H9 (cell line): ENCODE data around the gene UGT1A8. TPM values are rescaled to one million over a fixed set of nuclear protein-coding genes. Genes with fewer than 3 reads are reported as not detected.
A peak's percentile ranks its signal among the peaks of the same experiment; 100 is the strongest.

Experiments
- DNase-seq: peaks from one replicate; pipeline ENCODE4 v3.0.0-alpha.2; 2017
- H2AFZ ChIP-seq: one replicate; pipeline ENCODE4 v1.6.1; 2013; ENCODE audit warnings: mild to moderate bottlenecking, low read length, control low read depth, moderate library complexity
- H2AK5ac ChIP-seq: 2 replicates; pipeline ENCODE4 v1.6.1; 2013; ENCODE audit warnings: low read length, control low read depth, mixed read lengths; ENCODE audit not compliant: insufficient read length
- H2BK120ac ChIP-seq: one replicate; pipeline ENCODE4 v1.6.1; 2013; ENCODE audit warnings: low read depth, mild to moderate bottlenecking, low read length, control low read depth, inconsistent platforms; ENCODE audit not compliant: poor library complexity, severe bottlenecking
- H2BK12ac ChIP-seq: 2 replicates; pipeline ENCODE4 v1.6.1; 2013; ENCODE audit warnings: low read length, control low read depth, mixed read lengths, low read depth; ENCODE audit not compliant: insufficient read length
- H2BK15ac ChIP-seq: 2 replicates; pipeline ENCODE4 v1.6.1; 2013; ENCODE audit warnings: low read depth, low read length, control low read depth
- H2BK20ac ChIP-seq: one replicate; pipeline ENCODE4 v1.6.1; 2013; ENCODE audit warnings: low read depth, mild to moderate bottlenecking, low read length, control low read depth, inconsistent platforms; ENCODE audit not compliant: poor library complexity, severe bottlenecking
- H2BK5ac ChIP-seq: 2 replicates; pipeline ENCODE4 v1.6.1; 2013; ENCODE audit warnings: low read length, control low read depth, mixed read lengths; ENCODE audit not compliant: insufficient read length
- H3K14ac ChIP-seq: 2 replicates; pipeline ENCODE4 v1.6.1; 2013; ENCODE audit warnings: low read length, control low read depth; ENCODE audit not compliant: insufficient read depth
- H3K18ac ChIP-seq: 2 replicates; pipeline ENCODE4 v1.6.1; 2013; ENCODE audit warnings: low read depth, mild to moderate bottlenecking, mixed read lengths, low read length, control low read depth; ENCODE audit not compliant: insufficient read length
- H3K23ac ChIP-seq: 2 replicates; pipeline ENCODE4 v1.6.1; 2013; ENCODE audit warnings: low read length, control low read depth, mixed read lengths, low read depth; ENCODE audit not compliant: insufficient read length
- H3K23me2 ChIP-seq: 2 replicates; pipeline ENCODE4 v1.6.1; 2013; ENCODE audit warnings: low read depth, mild to moderate bottlenecking, mixed read lengths, low read length, control low read depth; ENCODE audit not compliant: insufficient read length, poor library complexity, severe bottlenecking
- H3K27ac ChIP-seq: 2 replicates; pipeline ENCODE4 v1.5.1; 2013; ENCODE audit warnings: low read length, control low read depth, mixed read lengths, low read depth; ENCODE audit not compliant: insufficient read length
- H3K27me3 ChIP-seq: 2 replicates; pipeline ENCODE4 v1.6.1; 2013; ENCODE audit warnings: low read length, control low read depth, inconsistent platforms; ENCODE audit not compliant: insufficient read depth
- H3K4ac ChIP-seq: 2 replicates; pipeline ENCODE4 v1.6.1; 2013; ENCODE audit warnings: low read depth, mild to moderate bottlenecking, control low read depth, inconsistent platforms, low read length, moderate library complexity
- H3K4me1 ChIP-seq: 2 replicates; pipeline ENCODE4 v1.6.1; 2013; ENCODE audit warnings: low read length, control low read depth, inconsistent platforms; ENCODE audit not compliant: insufficient read depth
- H3K4me2 ChIP-seq: 2 replicates; pipeline ENCODE4 v1.6.1; 2013; ENCODE audit warnings: low read length, control low read depth, mixed read lengths; ENCODE audit not compliant: insufficient read length, insufficient read depth
- H3K56ac ChIP-seq: 2 replicates; pipeline ENCODE4 v1.6.1; 2013; ENCODE audit warnings: low read depth, mild to moderate bottlenecking, mixed read lengths, low read length, control low read depth; ENCODE audit not compliant: insufficient read length
- H3K79me1 ChIP-seq: 2 replicates; pipeline ENCODE4 v1.6.1; 2013; ENCODE audit warnings: low read depth, mild to moderate bottlenecking, moderate library complexity, low read length, control low read depth, inconsistent platforms; ENCODE audit not compliant: insufficient read depth, poor library complexity, severe bottlenecking
- H3K79me2 ChIP-seq: 2 replicates; pipeline ENCODE4 v1.6.1; 2013; ENCODE audit warnings: low read length, control low read depth, inconsistent platforms; ENCODE audit not compliant: insufficient read depth
- H3K9ac ChIP-seq: 2 replicates; pipeline ENCODE4 v1.6.1; 2013; ENCODE audit warnings: low read length, control low read depth, mixed read lengths; ENCODE audit not compliant: insufficient read length; ENCODE audit errors: extremely low read depth
- H3K9me3 ChIP-seq: one replicate; pipeline ENCODE4 v1.6.1; 2013; ENCODE audit warnings: low read depth, low read length, inconsistent platforms; ENCODE audit not compliant: control insufficient read depth
- H3T11ph ChIP-seq: one replicate; pipeline ENCODE4 v1.6.1; 2013; ENCODE audit warnings: mild to moderate bottlenecking, low read length, control low read depth, inconsistent platforms
- H4K20me1 ChIP-seq: one replicate; pipeline ENCODE4 v1.6.1; 2013; ENCODE audit not compliant: control insufficient read depth, insufficient read length, insufficient read depth
- H4K5ac ChIP-seq: 2 replicates; pipeline ENCODE4 v1.6.1; 2013; ENCODE audit warnings: low read depth, mild to moderate bottlenecking, mixed read lengths, low read length, control low read depth; ENCODE audit not compliant: insufficient read length
- H4K8ac ChIP-seq: replicated peaks from 2 replicates; pipeline ENCODE4 v1.6.1; 2013; ENCODE audit warnings: low read length, control low read depth, mixed read lengths, low read depth; ENCODE audit not compliant: insufficient read length
- H4K91ac ChIP-seq: 2 replicates; pipeline ENCODE4 v1.6.1; 2013; ENCODE audit warnings: low read depth, mild to moderate bottlenecking, moderate library complexity, mixed read lengths, low read length, control low read depth; ENCODE audit not compliant: insufficient read length
- H3K27ac Mint-ChIP-seq, 3 experiments: 2 replicates in 2 of 3; 3 replicates in 1 of 3; pipeline ENCODE4 v1.8.0; 2020 to 2021; ENCODE audit warnings: mixed read lengths in 3 of 3, mild to moderate bottlenecking in 1 of 3, moderate library complexity in 1 of 3
- H3K27me3 Mint-ChIP-seq: 2 replicates; pipeline ENCODE4 v1.8.0; 2021; ENCODE audit warnings: low read depth, mild to moderate bottlenecking, moderate library complexity, mixed read lengths
- H3K36me3 Mint-ChIP-seq, 3 experiments: 2 replicates in 2 of 3; 3 replicates in 1 of 3; pipeline ENCODE4 v1.8.0; 2020 to 2021; ENCODE audit warnings: low read depth in 3 of 3, mixed read lengths in 3 of 3; ENCODE audit not compliant: insufficient read depth in 1 of 3
- H3K4me1 Mint-ChIP-seq, 2 experiments: 2 replicates each; pipeline ENCODE4 v1.8.0; 2020; ENCODE audit warnings: mixed read lengths in 2 of 2
- H3K4me3 Mint-ChIP-seq, 2 experiments: 2 replicates in 1 of 2; 3 replicates in 1 of 2; pipeline ENCODE4 v1.8.0; 2020 to 2021; ENCODE audit warnings: mild to moderate bottlenecking in 2 of 2, mixed read lengths in 2 of 2, moderate library complexity in 1 of 2
- H3K9me3 Mint-ChIP-seq, 2 experiments: 2 replicates in 1 of 2; 3 replicates in 1 of 2; pipeline ENCODE4 v1.8.0; 2020; ENCODE audit warnings: mild to moderate bottlenecking in 2 of 2, mixed read lengths in 2 of 2, moderate library complexity in 1 of 2
- WGBS: extraction: QIAGEN DNeasy Blood & Tissue Kit; methylation state at CpG from one replicate; pipeline ENCODE4 v1.1.7; 2013; ENCODE audit warnings: missing lambda C conversion rate, low lambda C conversion rate, mixed read lengths; ENCODE audit not compliant: insufficient read length; ENCODE audit errors: extremely low coverage; 5-methylcytosine and 5-hydroxymethylcytosine counted together
- total RNA-seq: library from RNA; stranded (reverse); gene quantifications from 2 replicates; pipeline ENCODE4 v1.2.1, GENCODE V29; 2021
- TF ChIP-seq, protein P1 (sequence below): fragments of 200-600 bp; sonication (generic); conservative IDR thresholded peaks from 3 replicates; pipeline ENCODE4 v1.8.0; 2021; ENCODE audit warnings: antibody characterized with exemption, mild to moderate bottlenecking

UGT1A8 gene
- total RNA-seq, 1 experiment from 2014 or later, result not detected

DNA sequence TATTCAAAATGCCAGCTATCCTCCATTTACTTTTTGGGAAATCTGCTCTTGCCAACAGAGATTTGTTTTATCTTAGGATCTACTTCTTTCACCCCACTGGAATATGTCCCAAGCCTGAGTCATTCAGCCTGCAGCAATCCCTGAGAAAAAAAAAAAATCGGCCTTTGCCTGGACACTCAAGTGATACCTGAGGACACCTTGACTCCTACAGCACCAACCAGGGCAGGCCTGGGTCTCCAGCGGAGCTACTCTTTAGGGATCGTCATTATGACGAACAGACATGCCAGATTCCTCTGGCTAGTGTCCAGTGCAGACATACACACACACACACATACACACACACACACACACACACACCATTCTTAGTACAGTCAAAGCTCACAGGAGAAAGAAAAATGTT is 73.0 kb downstream of the UGT1A8 start:
- Histone ChIP-seq H3K79me2 (no peaks in the 10 kb centered on the region), H3K27me3 (no peaks in the 10 kb centered on the region), H4K5ac (no peak overlapping the region), H3K4ac (no peak overlapping the region), H2AFZ (no peak overlapping the region), H2BK12ac (no peak overlapping the region), H3K18ac (no peak overlapping the region), H2BK20ac (no peak overlapping the region), H3K56ac (no peak overlapping the region), H3K27ac (no peak overlapping the region), H2BK120ac (peak overlapping the region; percentile 49), H3K14ac (no peak overlapping the region), H3K9me3 (no peaks in the 10 kb centered on the region), H3K4me1 (peaks cover 3% of the 10 kb centered on the region; the same call in 1 of the 2 replicates), H4K91ac (no peak overlapping the region), H2AK5ac (no peak overlapping the region), H4K8ac (no peak overlapping the region), H3K23ac (no peak overlapping the region), H2BK5ac (no peak overlapping the region), H3K4me2 (no peak overlapping the region), H3K79me1 (no peaks in the 10 kb centered on the region), H2BK15ac (no peak overlapping the region), H3K9ac (no peak overlapping the region), H3T11ph (no peak overlapping the region), H4K20me1 (no peaks in the 10 kb centered on the region), H3K23me2 (no peaks in the 10 kb centered on the region)
- Mint-ChIP-seq H3K9me3 (no peaks in the 10 kb centered on the region; a peak in 2 of 5 replicates), H3K27ac (no peak overlapping the region), H3K36me3 (no peaks in the 10 kb centered on the region; a peak in 1 of 7 replicates), H3K4me1 (peaks cover 24 to 29% of the 10 kb centered on the region in 2 experiments), H3K27me3 (no peaks in the 10 kb centered on the region; the same call in 1 of the 2 replicates), H3K4me3 (no peak overlapping the region)
- TF ChIP-seq, protein P1, sequence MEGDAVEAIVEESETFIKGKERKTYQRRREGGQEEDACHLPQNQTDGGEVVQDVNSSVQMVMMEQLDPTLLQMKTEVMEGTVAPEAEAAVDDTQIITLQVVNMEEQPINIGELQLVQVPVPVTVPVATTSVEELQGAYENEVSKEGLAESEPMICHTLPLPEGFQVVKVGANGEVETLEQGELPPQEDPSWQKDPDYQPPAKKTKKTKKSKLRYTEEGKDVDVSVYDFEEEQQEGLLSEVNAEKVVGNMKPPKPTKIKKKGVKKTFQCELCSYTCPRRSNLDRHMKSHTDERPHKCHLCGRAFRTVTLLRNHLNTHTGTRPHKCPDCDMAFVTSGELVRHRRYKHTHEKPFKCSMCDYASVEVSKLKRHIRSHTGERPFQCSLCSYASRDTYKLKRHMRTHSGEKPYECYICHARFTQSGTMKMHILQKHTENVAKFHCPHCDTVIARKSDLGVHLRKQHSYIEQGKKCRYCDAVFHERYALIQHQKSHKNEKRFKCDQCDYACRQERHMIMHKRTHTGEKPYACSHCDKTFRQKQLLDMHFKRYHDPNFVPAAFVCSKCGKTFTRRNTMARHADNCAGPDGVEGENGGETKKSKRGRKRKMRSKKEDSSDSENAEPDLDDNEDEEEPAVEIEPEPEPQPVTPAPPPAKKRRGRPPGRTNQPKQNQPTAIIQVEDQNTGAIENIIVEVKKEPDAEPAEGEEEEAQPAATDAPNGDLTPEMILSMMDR, result no peak
- DNase-seq, result no peak
- WGBS, result no CpG with 5 or more reads among the region's 4 CpGs
